ENCODE measurements around the gene ATP8A2.

Gene ATP8A2

GRCh38 chr13:26026211-26026610 lies 654.4 kb downstream of the ATP8A2 start:
- no peak for DNase-seq (ENCODE audit: low read depth, low spot score)

- DNase-seq (ENCODE audit: low read depth, low spot score) = no peak
Measured at GRCh38 chr13:26029581-26030136, 657.9 kb downstream of the ATP8A2 start.

DNA sequence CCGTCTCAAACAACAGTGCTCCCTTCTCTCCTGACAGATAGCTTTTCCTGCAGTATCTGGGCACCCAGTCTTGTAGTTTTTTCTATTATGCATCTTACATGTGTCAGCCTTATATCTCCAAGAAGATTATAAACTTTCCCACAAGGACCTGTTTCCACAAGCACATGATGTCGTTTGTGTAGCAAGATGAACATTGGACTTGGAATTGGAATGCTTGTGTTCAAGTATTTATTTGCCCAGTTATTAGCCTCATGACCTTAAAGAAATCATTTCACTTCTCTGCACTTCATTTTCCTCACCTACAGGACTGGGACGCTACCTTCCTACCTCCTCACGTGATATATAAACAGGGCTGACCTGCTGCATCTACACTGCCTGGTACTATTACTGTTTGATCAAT lies 658.6 kb downstream of the ATP8A2 start:
- no peak for DNase-seq (ENCODE audit: low read depth, low spot score)

DNA sequence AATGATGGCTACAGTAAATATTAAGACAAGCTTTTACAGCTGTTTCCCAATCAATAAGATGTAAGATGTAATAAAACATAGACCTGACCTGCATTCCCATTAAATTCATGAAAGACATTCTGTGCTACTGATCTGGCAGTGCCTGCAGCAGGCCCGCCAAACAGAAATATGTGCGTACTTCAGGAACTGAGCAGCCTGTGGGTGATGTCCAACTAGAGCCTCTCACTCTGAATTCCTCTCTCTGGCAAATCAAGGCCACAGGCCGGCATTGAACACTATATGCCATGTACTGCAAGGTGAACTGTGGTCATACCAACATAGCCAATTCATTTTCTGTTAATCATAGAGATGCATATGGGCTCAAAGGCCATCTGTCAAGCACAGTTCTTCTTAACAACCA lies 662.2 kb downstream of the ATP8A2 start:
- no peak for DNase-seq (ENCODE audit: low read depth, low spot score)

GRCh38 chr13:26036383-26036782 lies 664.6 kb downstream of the ATP8A2 start:
- DNase-seq (ENCODE audit: low read depth, low spot score) = no peak

DNA sequence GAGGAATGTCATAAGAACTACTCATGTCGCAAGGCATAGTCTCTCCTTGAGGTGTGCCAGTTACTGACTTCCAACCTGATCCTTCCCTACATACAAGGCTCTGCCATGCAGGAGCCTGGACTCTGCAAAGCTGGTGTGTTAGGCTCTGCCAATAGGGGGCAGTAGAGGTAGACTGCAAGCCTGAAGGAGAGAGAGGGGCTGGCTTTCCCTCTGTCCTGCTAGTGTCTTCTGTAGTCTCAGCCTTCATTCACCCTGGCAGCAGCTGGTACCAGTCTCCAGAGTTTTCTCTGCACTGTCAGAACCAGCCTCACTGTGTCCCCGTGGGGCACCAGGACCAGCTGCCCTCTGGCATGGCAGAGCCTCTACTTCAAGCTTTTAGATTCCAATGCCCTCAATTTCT lies 665.5 kb downstream of the ATP8A2 start:
- DNase-seq (ENCODE audit: low read depth, low spot score) = peak; percentile 75

- no peak for DNase-seq (ENCODE audit: low read depth, low spot score)
Measured at GRCh38 chr13:26038931-26039475, 667.2 kb downstream of the ATP8A2 start.

- DNase-seq (ENCODE audit: low read depth, low spot score) = no peak
Measured at GRCh38 chr13:26041444-26041843, 669.7 kb downstream of the ATP8A2 start.

GRCh38 chr13:26042785-26043184 lies 671.0 kb downstream of the ATP8A2 start:
- no peak for DNase-seq (ENCODE audit: low read depth, low spot score)

GRCh38 chr13:26045142-26045541 lies 673.4 kb downstream of the ATP8A2 start:
- no peak for DNase-seq (ENCODE audit: low read depth, low spot score)

DNA sequence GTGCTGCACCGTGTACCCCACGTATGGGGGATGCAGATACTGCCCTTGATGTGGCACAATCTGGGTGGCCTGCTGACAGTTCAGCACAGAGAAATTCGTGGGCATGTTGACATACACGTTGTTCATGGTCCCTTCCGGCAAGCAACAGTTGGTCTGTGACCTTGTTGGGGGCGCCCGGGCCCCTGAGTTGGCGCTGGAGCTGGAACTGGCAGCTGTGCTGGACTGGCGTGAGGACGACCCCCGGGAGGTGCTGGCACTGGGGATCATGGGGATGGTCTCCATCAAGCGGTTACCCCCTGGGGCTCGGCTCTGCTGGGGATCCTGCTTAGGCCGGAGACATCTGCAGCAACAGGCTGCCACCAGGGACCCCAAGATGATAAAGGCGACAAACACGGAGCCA lies 674.9 kb downstream of the ATP8A2 start:
- DNase-seq (ENCODE audit: low read depth, low spot score) = no peak

DNA sequence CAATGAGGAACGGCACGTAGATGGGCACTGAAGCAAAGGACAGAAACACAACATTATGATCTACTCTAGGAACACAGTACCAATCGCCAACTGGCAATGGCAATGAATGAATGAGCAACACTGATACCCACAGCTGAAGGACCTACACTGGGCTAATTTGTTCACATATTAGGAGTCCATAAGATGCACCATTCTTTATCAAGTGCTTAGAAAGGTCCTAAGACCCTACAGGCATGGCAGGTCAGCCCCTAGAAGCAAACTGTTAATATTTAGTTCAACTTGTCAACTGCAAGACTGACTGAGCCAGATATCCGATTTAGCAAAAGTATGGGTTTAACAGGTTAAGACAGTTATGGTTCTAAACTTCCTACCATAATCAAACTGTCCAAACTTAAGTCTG lies 675.3 kb downstream of the ATP8A2 start:
- no peak for DNase-seq (ENCODE audit: low read depth, low spot score)

DNA sequence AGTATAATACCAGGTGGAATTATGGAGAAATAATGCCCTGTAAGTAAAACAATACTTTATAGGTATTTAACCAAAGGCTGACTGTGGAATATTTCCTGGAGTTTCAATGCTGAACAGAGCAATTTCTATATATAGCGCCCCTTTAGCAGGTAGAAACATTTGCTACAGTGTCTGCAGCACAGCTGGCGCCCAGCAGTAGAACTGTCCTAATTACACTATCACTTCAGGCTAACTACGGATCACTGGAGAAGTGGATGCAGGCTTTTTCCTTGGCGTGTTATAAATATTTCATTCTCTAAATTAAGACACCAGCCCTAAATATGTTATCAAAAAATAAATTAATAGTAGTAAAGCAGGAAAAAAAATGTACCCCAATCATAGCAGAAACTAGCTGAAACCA lies 677.0 kb downstream of the ATP8A2 start:
- no peak for DNase-seq (ENCODE audit: low read depth, low spot score)

DNA sequence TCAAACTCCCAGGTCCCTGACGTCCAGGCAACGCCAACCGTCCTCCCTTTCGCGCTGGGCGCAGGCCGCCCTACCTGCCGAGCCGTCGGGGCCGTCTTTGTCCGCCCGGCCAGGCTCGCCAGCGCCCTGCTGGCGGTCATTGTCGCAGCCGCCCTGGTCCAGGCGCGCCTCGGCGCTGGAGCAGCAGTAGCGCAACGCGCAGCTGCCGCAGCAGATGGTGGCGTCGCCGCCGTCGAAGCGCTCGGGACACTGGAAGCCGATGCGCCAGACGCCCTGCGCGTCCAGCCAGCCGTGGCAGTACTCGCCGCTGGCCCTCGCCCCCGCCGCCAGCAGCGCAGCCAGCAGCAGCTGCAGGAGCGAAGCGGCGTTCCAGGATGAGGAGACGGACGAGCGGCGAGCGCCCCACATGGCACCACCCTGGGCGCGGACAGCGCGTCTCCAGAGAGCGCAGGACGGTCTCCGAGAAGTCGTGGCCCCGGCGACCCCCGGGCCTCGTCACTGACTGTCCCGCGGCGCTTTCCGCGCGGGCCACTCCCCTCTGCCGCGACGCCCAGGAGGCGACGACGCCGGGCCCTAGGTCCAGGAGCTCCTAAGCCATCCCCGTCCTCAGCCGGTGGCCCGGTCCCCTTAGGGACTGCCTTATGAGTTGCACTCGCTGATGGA lies 678.9 kb downstream of the ATP8A2 start:
- DNase-seq (ENCODE audit: low read depth, low spot score) = peak; percentile 53

GRCh38 chr13:26051231-26051656 lies 679.5 kb downstream of the ATP8A2 start:
- DNase-seq (ENCODE audit: low read depth, low spot score) = peak; percentile 42

- peak; percentile 75 for DNase-seq (ENCODE audit: low read depth, low spot score)
Measured at GRCh38 chr13:26051657-26052311, 680.0 kb downstream of the ATP8A2 start, which contains the start of gene SHISA2. Gene SHISA2, minus strand, starts transcription at chr13:26052016. Its CDS starts 1,041 bp downstream, at chr13:26050975.

DNA sequence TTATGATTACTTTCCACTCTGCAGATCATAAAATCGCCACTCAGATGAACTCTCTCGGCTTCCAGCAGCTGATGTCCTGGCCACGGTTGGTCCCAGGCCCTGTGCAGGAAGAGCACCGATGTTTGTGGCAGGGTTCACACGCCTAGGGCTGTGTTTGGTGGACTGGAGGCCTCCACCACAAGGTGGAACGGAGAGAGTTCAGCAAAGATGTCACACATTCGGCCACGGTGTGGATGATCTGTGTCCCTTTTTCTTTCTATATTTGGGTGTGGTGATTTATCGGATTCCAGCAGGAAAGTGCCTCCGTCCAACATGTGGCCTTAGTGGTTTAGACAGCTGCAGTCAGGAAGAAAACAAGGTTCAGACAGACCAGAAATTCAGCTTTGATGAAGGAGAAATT lies 680.6 kb downstream of the ATP8A2 start:
- peak; percentile 40 for DNase-seq (ENCODE audit: low read depth, low spot score)

DNA sequence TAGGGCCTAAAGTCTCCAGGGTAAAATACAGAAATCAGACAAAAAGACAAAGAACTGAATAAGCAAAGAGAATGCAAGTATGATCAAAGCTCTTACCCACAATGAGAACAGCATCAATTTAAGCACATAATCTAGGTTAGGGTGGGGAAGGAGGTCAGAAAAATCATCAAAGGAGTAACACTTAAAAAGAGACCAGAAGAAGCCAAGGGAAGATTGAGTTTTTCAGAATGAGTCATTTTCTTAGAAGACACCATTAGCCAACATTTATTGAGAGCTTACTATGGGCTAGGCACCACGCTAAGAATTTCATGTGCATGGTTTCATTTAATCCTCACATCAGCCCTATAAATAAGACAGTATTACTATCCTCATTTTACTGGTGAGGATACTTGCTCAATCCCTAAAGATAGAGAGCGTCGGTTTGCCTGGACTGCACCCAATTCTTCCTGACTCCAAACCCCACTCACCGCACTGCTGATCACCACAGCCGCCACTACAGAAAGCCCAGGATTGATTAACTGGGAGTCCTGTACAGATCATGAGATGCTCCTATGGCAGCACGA lies 681.7 kb downstream of the ATP8A2 start:
- no peak for DNase-seq (ENCODE audit: low read depth, low spot score)

DNA sequence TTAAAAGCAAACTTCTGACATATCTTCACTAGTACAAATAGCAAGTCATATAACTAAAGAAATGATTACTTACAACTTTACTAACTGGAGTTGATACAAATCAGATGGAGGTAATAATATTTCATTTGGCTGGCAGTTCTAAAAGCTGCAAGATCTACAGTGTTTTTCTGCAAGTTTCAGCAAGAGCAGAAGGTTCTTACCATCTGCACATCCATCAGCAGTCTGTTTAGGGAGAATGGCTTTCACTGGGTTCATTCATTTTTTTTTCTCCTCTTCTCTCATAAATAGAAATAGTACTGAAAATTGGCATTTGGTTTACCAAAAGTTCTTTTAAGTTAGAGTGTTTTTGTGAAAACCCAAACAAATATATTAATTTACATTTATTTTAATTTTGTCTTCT lies 683.1 kb downstream of the ATP8A2 start:
- no peak for DNase-seq (ENCODE audit: low read depth, low spot score)

DNA sequence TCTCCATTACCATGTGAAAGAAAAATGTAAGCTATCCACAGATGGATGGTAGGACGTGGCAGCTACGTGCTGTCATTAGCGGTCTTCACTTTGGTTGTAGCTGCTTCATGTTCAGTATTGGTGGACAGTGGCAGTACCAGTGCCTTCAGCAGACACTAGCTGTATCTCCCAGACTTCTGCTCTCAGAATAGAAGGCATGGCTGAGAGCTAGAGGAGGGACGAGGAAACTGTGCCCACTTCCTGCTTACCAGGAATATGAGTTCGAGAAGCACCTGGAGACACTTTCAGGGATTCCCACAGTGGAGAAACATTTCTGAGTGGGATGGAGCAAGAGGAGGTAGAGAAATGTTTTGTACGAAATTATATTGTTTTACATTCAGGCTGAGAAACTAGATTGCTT lies 686.9 kb downstream of the ATP8A2 start:
- DNase-seq (ENCODE audit: low read depth, low spot score) = no peak

GRCh38 chr13:26060357-26060756 lies 688.6 kb downstream of the ATP8A2 start:
- no peak for DNase-seq (ENCODE audit: low read depth, low spot score)

DNA sequence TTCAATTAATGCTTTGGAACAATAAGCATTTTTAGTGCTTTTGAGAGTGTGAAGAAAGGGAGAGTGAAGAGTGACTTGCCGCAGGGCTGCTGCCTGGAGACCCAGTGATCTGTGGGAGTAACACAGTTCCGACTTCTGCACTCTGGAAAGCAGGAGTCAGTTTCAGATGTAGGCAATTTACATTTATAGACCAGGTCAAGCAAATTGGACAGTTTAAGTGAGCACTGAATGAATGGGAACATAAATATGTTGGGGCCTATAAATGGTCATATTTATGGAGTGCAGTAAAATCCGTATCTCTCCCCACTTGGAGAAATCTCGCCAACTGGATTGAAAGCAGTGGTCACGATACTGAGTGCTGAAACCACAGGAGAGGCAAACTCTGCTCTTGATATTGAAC lies 689.5 kb downstream of the ATP8A2 start:
- DNase-seq (ENCODE audit: low read depth, low spot score) = no peak

Data from ELF-1 (cell line).